NCI-H82 (cell line): Measurements from ENCODE around the gene MMP10.
A peak's percentile ranks its signal among the peaks of the same experiment; 100 is the strongest.
"Not testable (repeated sequence)": the region's sequence is repeated elsewhere in the genome, so short reads cannot be mapped to it uniquely, and the experiment has no call there.

Experiments
- DNase-seq: peaks from one replicate; lab custom pipeline; 2025; lab: John Stamatoyannopoulos, UW

The MMP10 gene

GRCh38 chr11:102783016-102783415 lies 2.6 kb upstream of the MMP10 start:
- no peak for DNase-seq

GRCh38 chr11:102781676-102782075 lies 1.2 kb upstream of the MMP10 start:
- DNase-seq, result no peak

- DNase-seq, result no peak
Observed at GRCh38 chr11:102776454-102776853, 4.0 kb downstream of the MMP10 start.

- DNase-seq, result peak; percentile 39
Observed at GRCh38 chr11:102773386-102773785, 7.0 kb downstream of the MMP10 start.

- DNase-seq, result no peak
Observed at GRCh38 chr11:102771351-102771750, 9.1 kb downstream of the MMP10 start.

GRCh38 chr11:102770191-102770590 lies 10.2 kb downstream of the MMP10 start:
- DNase-seq, result no peak

GRCh38 chr11:102767800-102768199 lies 12.6 kb downstream of the MMP10 start:
- DNase-seq, result no peak

- DNase-seq, result no peak
Observed at GRCh38 chr11:102763440-102763839, 17.0 kb downstream of the MMP10 start.

- DNase-seq, result no peak
Observed at GRCh38 chr11:102762361-102762767, 18.1 kb downstream of the MMP10 start.

GRCh38 chr11:102761646-102762238 lies 18.7 kb downstream of the MMP10 start:
- DNase-seq, result no peak

GRCh38 chr11:102760344-102761035 lies 19.9 kb downstream of the MMP10 start:
- DNase-seq, result no peak

GRCh38 chr11:102757823-102758549 lies 22.4 kb downstream of the MMP10 start:
- DNase-seq, result no peak

GRCh38 chr11:102753267-102753666 lies 27.2 kb downstream of the MMP10 start:
- DNase-seq, result no peak

- no peak for DNase-seq
Observed at GRCh38 chr11:102751673-102752072, 28.8 kb downstream of the MMP10 start.

- no peak for DNase-seq
Observed at GRCh38 chr11:102749101-102749722, 31.2 kb downstream of the MMP10 start.

GRCh38 chr11:102746746-102747578 lies 33.5 kb downstream of the MMP10 start:
- DNase-seq, result not testable (repeated sequence)

GRCh38 chr11:102734650-102735049 lies 45.8 kb downstream of the MMP10 start:
- DNase-seq, result no peak

- DNase-seq, result peak; percentile 83
Observed at GRCh38 chr11:102733232-102733875, 47.1 kb downstream of the MMP10 start.

- DNase-seq, result not testable (repeated sequence)
Observed at GRCh38 chr11:102730944-102731343, 49.5 kb downstream of the MMP10 start.

GRCh38 chr11:102729849-102730815 lies 50.3 kb downstream of the MMP10 start:
- DNase-seq, result no peak
